ENCODE measurements around the gene CPNE4. TPM values are rescaled to one million over a fixed set of nuclear protein-coding genes. Genes with fewer than 3 reads are reported as not detected.

CPNE4 gene
- total and polyA plus RNA-seq, 7 experiments from 2014 or later, result not detected

DNA sequence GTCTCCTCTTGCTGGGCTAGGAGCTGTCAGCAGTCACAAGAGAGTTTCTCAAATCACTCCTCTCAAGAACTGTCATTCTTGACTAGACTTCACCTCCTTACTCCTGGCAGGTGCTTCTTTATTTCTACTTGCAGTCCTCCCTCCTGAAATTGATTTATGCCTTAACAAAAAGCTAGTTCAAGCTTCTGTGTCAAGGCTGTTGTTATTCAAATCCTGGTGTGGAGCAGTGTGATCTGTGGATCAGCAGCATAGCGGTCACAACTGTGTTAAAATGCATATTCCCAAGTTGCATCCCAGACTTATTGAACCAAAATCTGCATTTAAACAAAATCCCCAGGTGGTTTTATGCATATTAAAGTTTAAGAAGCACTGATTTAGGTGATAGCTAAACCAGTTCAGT is 411.4 kb downstream of the CPNE4 start:
- Histone ChIP-seq H3K4me3 (ENCODE audit: low read length) (no peak overlapping the region), H3K4me1 (ENCODE audit: control insufficient read depth in 2 of 2, insufficient read depth in 2 of 2, low read length in 2 of 2) (no peaks in the 10 kb centered on the region), H3K36me3 (ENCODE audit: control insufficient read depth in 2 of 3, insufficient read depth in 3 of 3, low read length in 3 of 3) (no peaks in the 10 kb centered on the region), H3K27me3 (ENCODE audit: control insufficient read depth in 2 of 2, insufficient read depth in 2 of 2, low read length in 2 of 2) (no peaks in the 10 kb centered on the region), H3K27ac (ENCODE audit: low read depth, low read length) (no peak overlapping the region), H3K9me3 (ENCODE audit: control insufficient read depth in 2 of 3, low read length in 3 of 3) (no peaks in the 10 kb centered on the region)
- no peaks in the 10 kb centered on the region for H3K4me1 Mint-ChIP-seq
- ChIA-PET CTCF (no interaction called here), POLR2A (no interaction called here)
- no peak for ATAC-seq
- no peaks in the 10 kb centered on the region for H3K36me3 Mint-ChIP-seq
- no peak overlapping the region for H3K4me3 Mint-ChIP-seq
- peaks cover 0 to 23% (median 6%) of the 10 kb centered on the region in 5 donors for H3K27me3 Mint-ChIP-seq
- DNase-seq, result no peak
- intact Hi-C loops (cut with micrococcal nuclease), result no loop called here
- no peak overlapping the region for H3K27ac Mint-ChIP-seq
- peaks cover 0 to 2% (median 0%) of the 10 kb centered on the region in 11 donors for H3K9me3 Mint-ChIP-seq

DNA sequence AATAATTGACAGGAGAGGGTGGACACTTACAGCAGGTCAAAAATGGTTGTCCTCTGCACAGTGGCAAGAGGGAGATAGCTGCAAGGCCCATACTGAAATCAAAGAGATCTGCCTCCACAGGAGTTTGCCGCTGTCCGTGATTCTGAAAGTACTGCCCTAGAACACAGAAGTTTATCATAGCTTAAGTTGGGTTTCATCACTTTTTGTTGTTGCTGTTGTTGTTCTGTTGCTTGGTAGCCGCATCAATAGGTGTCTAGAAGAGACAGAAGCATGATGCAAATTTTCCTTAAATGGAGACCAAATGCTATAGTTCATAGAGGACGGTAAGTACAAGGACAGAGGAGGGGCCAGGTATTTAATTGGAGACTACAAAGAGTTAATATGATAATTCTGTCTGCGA is 412.1 kb downstream of the CPNE4 start:
- intact Hi-C loops (cut with micrococcal nuclease), result no loop called here
- ChIA-PET CTCF (no interaction called here), POLR2A (no interaction called here)
- no peak overlapping the region for H3K4me3 ChIP-seq (ENCODE audit: low read length)
- no peaks in the 10 kb centered on the region for H3K4me1 Mint-ChIP-seq
- no peaks in the 10 kb centered on the region for H3K27me3 ChIP-seq (ENCODE audit: control insufficient read depth in 2 of 2, insufficient read depth in 2 of 2, low read length in 2 of 2)
- H3K36me3 ChIP-seq (ENCODE audit: control insufficient read depth in 2 of 3, insufficient read depth in 3 of 3, low read length in 3 of 3), result no peaks in the 10 kb centered on the region
- no peak for ATAC-seq
- no peak for DNase-seq
- H3K27me3 Mint-ChIP-seq, result peaks cover 4 to 26% (median 10%) of the 10 kb centered on the region in 5 donors
- H3K4me3 Mint-ChIP-seq, result no peak overlapping the region
- H3K27ac Mint-ChIP-seq, result no peak overlapping the region
- no peak overlapping the region for H3K27ac ChIP-seq (ENCODE audit: low read depth, low read length)
- peaks cover 0 to 2% (median 0%) of the 10 kb centered on the region in 11 donors for H3K9me3 Mint-ChIP-seq
- no peaks in the 10 kb centered on the region for H3K9me3 ChIP-seq (ENCODE audit: control insufficient read depth in 2 of 3, low read length in 3 of 3)
- H3K4me1 ChIP-seq (ENCODE audit: control insufficient read depth in 2 of 2, insufficient read depth in 2 of 2, low read length in 2 of 2), result no peaks in the 10 kb centered on the region
- H3K36me3 Mint-ChIP-seq, result no peaks in the 10 kb centered on the region

DNA sequence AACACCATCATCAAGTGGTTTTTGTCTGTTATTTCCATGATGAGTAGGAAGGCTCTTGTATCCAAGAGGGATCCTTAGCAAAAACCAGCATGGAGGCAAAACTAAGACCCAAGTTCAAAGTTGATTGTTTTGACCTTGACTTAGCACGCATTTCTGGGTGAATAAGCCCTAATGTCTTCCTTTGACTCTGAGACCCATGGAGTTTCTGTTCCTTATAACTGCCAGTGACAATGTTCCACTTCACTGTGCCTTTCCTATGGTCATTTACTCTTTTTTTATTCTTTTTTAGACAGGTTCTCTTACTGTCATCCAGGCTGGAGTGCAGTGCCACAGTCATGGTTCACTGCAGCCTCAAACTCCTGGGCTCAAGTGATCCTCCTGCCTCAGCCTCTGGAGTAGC is 413.8 kb downstream of the CPNE4 start:
- no peak for ATAC-seq
- POLR2A ChIA-PET, result no interaction called here
- DNase-seq, result no peak
- no peak overlapping the region for H3K4me3 Mint-ChIP-seq
- peaks cover 10 to 34% (median 18%) of the 10 kb centered on the region in 5 donors for H3K27me3 Mint-ChIP-seq
- intact Hi-C loops (cut with micrococcal nuclease), result no loop called here
- no peaks in the 10 kb centered on the region for H3K9me3 ChIP-seq (ENCODE audit: control insufficient read depth in 2 of 3, low read length in 3 of 3)
- H3K4me1 Mint-ChIP-seq, result no peaks in the 10 kb centered on the region
- no peak overlapping the region for H3K27ac ChIP-seq (ENCODE audit: low read depth, low read length)
- no peak overlapping the region for H3K27ac Mint-ChIP-seq
- H3K27me3 ChIP-seq (ENCODE audit: control insufficient read depth in 2 of 2, insufficient read depth in 2 of 2, low read length in 2 of 2), result no peaks in the 10 kb centered on the region
- no peak overlapping the region for H3K4me3 ChIP-seq (ENCODE audit: low read length)
- no peaks in the 10 kb centered on the region for H3K36me3 ChIP-seq (ENCODE audit: control insufficient read depth in 2 of 3, insufficient read depth in 3 of 3, low read length in 3 of 3)
- H3K36me3 Mint-ChIP-seq, result no peaks in the 10 kb centered on the region
- CTCF ChIA-PET, result no interaction called here
- no peaks in the 10 kb centered on the region for H3K9me3 Mint-ChIP-seq
- H3K4me1 ChIP-seq (ENCODE audit: control insufficient read depth in 2 of 2, insufficient read depth in 2 of 2, low read length in 2 of 2), result no peaks in the 10 kb centered on the region

DNA sequence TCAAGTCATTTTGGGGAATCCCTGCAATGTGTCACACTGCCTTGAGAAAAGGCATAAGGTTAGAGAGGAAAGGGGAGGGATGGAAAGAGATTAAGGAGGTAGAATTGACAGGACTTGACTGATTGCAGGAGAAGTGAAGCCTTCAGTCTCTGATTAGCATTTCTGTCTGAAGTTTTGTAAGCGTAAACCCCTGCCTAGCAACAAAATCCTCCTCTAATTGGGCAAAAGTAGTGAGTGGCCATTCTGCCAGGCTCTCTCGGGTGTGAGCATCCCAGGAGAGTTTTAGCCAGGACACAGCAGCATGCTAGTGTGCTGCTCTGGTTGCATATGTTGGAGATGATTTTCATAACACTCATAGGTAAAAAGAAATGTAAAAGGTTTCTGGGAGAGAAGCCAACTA is 415.0 kb downstream of the CPNE4 start:
- intact Hi-C loops (cut with micrococcal nuclease), result no loop called here
- no peak for ATAC-seq

DNA sequence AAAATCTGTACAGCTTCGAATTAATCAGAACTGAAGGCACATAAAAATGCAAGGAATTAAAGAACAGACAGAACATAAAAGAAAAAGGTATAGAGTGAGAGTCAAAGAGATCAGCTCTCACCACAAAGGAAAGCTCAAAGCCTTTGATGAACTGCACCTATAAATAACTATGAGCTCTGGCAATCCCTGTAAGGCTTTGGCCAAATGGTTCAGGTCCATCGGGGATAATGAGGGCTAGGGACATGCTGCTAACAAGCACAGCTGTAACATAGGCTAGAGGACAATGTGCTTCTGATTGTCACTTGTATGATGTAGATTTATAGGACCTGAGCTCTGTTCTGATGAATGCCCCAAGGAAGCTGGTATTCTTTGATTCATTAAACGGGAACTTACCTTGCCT is 418.1 kb downstream of the CPNE4 start:
- POLR2A ChIA-PET, result no interaction called here
- Mint-ChIP-seq H3K4me1 (no peaks in the 10 kb centered on the region), H3K27me3 (peaks cover 6 to 38% (median 31%) of the 10 kb centered on the region in 5 donors), H3K4me3 (no peak overlapping the region), H3K27ac (no peak overlapping the region), H3K9me3 (no peaks in the 10 kb centered on the region), H3K36me3 (no peaks in the 10 kb centered on the region)
- H3K4me3 ChIP-seq (ENCODE audit: low read length), result no peak overlapping the region
- H3K9me3 ChIP-seq (ENCODE audit: control insufficient read depth in 2 of 3, low read length in 3 of 3), result no peaks in the 10 kb centered on the region
- H3K4me1 ChIP-seq (ENCODE audit: control insufficient read depth in 2 of 2, insufficient read depth in 2 of 2, low read length in 2 of 2), result no peaks in the 10 kb centered on the region
- ATAC-seq, result no peak
- H3K27me3 ChIP-seq (ENCODE audit: control insufficient read depth in 2 of 2, insufficient read depth in 2 of 2, low read length in 2 of 2), result no peaks in the 10 kb centered on the region
- H3K36me3 ChIP-seq (ENCODE audit: control insufficient read depth in 2 of 3, insufficient read depth in 3 of 3, low read length in 3 of 3), result no peaks in the 10 kb centered on the region
- CTCF ChIA-PET, result no interaction called here
- intact Hi-C loops (cut with micrococcal nuclease), result no loop called here
- H3K27ac ChIP-seq (ENCODE audit: low read depth, low read length), result no peak overlapping the region
- DNase-seq, result no peak

More for the DNA sequence above, 415.0 kb downstream of the CPNE4 start:
- Mint-ChIP-seq H3K4me1 (no peaks in the 10 kb centered on the region), H3K36me3 (no peaks in the 10 kb centered on the region), H3K4me3 (no peak overlapping the region), H3K9me3 (no peaks in the 10 kb centered on the region), H3K27me3 (peaks cover 10 to 34% (median 21%) of the 10 kb centered on the region in 5 donors), H3K27ac (no peak overlapping the region)
- H3K4me3 ChIP-seq (ENCODE audit: low read length), result no peak overlapping the region
- ChIA-PET CTCF (no interaction called here), POLR2A (no interaction called here)
- no peaks in the 10 kb centered on the region for H3K36me3 ChIP-seq (ENCODE audit: control insufficient read depth in 2 of 3, insufficient read depth in 3 of 3, low read length in 3 of 3)
- H3K27me3 ChIP-seq (ENCODE audit: control insufficient read depth in 2 of 2, insufficient read depth in 2 of 2, low read length in 2 of 2), result no peaks in the 10 kb centered on the region
- H3K9me3 ChIP-seq (ENCODE audit: control insufficient read depth in 2 of 3, low read length in 3 of 3), result no peaks in the 10 kb centered on the region
- H3K27ac ChIP-seq (ENCODE audit: low read depth, low read length), result no peak overlapping the region
- no peaks in the 10 kb centered on the region for H3K4me1 ChIP-seq (ENCODE audit: control insufficient read depth in 2 of 2, insufficient read depth in 2 of 2, low read length in 2 of 2)
- DNase-seq, result no peak

GRCh38 chr3:131612745-131613144 is 422.1 kb downstream of the CPNE4 start:
- no peaks in the 10 kb centered on the region for H3K9me3 ChIP-seq (ENCODE audit: control insufficient read depth in 2 of 3, low read length in 3 of 3)
- H3K27ac Mint-ChIP-seq, result no peak overlapping the region
- POLR2A ChIA-PET, result no interaction called here
- no peaks in the 10 kb centered on the region for H3K36me3 Mint-ChIP-seq
- H3K4me3 ChIP-seq (ENCODE audit: low read length), result no peak overlapping the region
- no peak overlapping the region for H3K4me3 Mint-ChIP-seq
- ATAC-seq, result no peak
- peaks cover 17 to 46% (median 28%) of the 10 kb centered on the region in 5 donors for H3K27me3 Mint-ChIP-seq
- H3K27me3 ChIP-seq (ENCODE audit: control insufficient read depth in 2 of 2, insufficient read depth in 2 of 2, low read length in 2 of 2), result no peaks in the 10 kb centered on the region
- intact Hi-C loops (cut with micrococcal nuclease), result no loop called here
- peaks cover 0 to 2% (median 0%) of the 10 kb centered on the region in 11 donors for H3K9me3 Mint-ChIP-seq
- CTCF ChIA-PET, result no interaction called here
- peaks cover 0 to 2% (median 0%) of the 10 kb centered on the region in 7 donors for H3K4me1 Mint-ChIP-seq
- H3K36me3 ChIP-seq (ENCODE audit: control insufficient read depth in 2 of 3, insufficient read depth in 3 of 3, low read length in 3 of 3), result no peaks in the 10 kb centered on the region
- no peak for DNase-seq
- H3K4me1 ChIP-seq (ENCODE audit: control insufficient read depth in 2 of 2, insufficient read depth in 2 of 2, low read length in 2 of 2), result no peaks in the 10 kb centered on the region
- no peak overlapping the region for H3K27ac ChIP-seq (ENCODE audit: low read depth, low read length)

DNA sequence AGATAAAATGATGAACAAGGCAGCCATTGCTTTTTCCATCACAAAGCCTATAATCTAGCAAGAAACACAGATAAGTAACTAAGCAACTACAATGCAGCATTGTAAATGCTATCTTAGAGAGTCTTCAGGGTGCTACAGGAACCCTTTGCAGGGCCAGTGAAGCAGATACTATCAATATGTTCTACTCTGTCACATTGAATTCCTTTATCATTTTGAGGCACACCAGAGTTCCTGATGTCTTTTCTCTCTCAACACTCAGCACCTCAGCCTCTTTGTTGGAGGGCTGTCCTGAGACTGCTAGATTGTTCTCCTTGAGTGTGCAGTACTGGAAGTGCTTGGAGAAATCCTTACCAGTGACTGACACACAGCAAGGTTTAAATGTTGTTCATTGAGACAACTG is 424.6 kb downstream of the CPNE4 start:
- Mint-ChIP-seq H3K27ac (no peak overlapping the region), H3K4me1 (peaks cover 0 to 2% (median 0%) of the 10 kb centered on the region in 7 donors), H3K4me3 (no peak overlapping the region), H3K27me3 (peaks cover 17 to 35% (median 24%) of the 10 kb centered on the region in 5 donors), H3K36me3 (no peaks in the 10 kb centered on the region), H3K9me3 (peaks cover 0 to 2% (median 0%) of the 10 kb centered on the region in 11 donors)
- no peaks in the 10 kb centered on the region for H3K36me3 ChIP-seq (ENCODE audit: control insufficient read depth in 2 of 3, insufficient read depth in 3 of 3, low read length in 3 of 3)
- POLR2A ChIA-PET, result no interaction called here
- ATAC-seq, result no peak
- CTCF ChIA-PET, result no interaction called here
- H3K9me3 ChIP-seq (ENCODE audit: control insufficient read depth in 2 of 3, low read length in 3 of 3), result no peaks in the 10 kb centered on the region
- H3K27me3 ChIP-seq (ENCODE audit: control insufficient read depth in 2 of 2, insufficient read depth in 2 of 2, low read length in 2 of 2), result no peaks in the 10 kb centered on the region
- DNase-seq, result no peak
- H3K27ac ChIP-seq (ENCODE audit: low read depth, low read length), result no peak overlapping the region
- no peaks in the 10 kb centered on the region for H3K4me1 ChIP-seq (ENCODE audit: control insufficient read depth in 2 of 2, insufficient read depth in 2 of 2, low read length in 2 of 2)
- H3K4me3 ChIP-seq (ENCODE audit: low read length), result no peak overlapping the region
- intact Hi-C loops (cut with micrococcal nuclease), result no loop called here
